ENCODE measurements around the gene NHS. TPM values are rescaled to one million over a fixed set of nuclear protein-coding genes. Genes with fewer than 3 reads are reported as not detected.

Gene NHS
- total RNA-seq, 1 experiment from 2014 or later = 5.7 TPM

GRCh38 chrX:17759990-17760389 lies 385.0 kb downstream of the NHS start:
- ChIA-PET CTCF (no interaction called here), POLR2A (no interaction called here), RAD21 (ENCODE audit: low non-redundant PET in 1 of 2, low total read pairs in 2 of 2, uncharacterized antibody in 2 of 2, unreplicated experiment in 2 of 2) (no interaction called here)
- TF ChIP-seq ZFX (IDR thresholded peaks at IDR 0.05) = no peak
- TF ChIP-seq YY1 (IDR thresholded peaks at IDR 0.05; ENCODE audit: extremely low read depth, insufficient replicate concordance, low read depth, low read length) = no peak
- TF ChIP-seq POLR2AphosphoS5 (IDR thresholded peaks at IDR 0.05; ENCODE audit: low read depth, low read length) = no peak
- TF ChIP-seq JUND (IDR thresholded peaks at IDR 0.05) = no peak
- no peak for TF ChIP-seq POLR2A (IDR thresholded peaks at IDR 0.05; ENCODE audit: borderline replicate concordance, extremely low read depth, insufficient read depth, insufficient read length)
- no peak for TF ChIP-seq SIN3A (IDR thresholded peaks at IDR 0.05; ENCODE audit: low read depth)
- TF ChIP-seq SP1 (IDR thresholded peaks at IDR 0.05; ENCODE audit: low read depth) = no peak
- TF ChIP-seq CEBPB (IDR thresholded peaks at IDR 0.05; ENCODE audit: low read depth) = no peak
- no peak for TF ChIP-seq FOSL1 (IDR thresholded peaks at IDR 0.05; ENCODE audit: low read depth)
- TF ChIP-seq RAD21 (IDR thresholded peaks at IDR 0.05; ENCODE audit: low read depth) = no peak
- TF ChIP-seq EGR1 (IDR thresholded peaks at IDR 0.05; ENCODE audit: low read depth) = no peak
- no peak for TF ChIP-seq ZBTB33 (IDR thresholded peaks at IDR 0.05; ENCODE audit: extremely low read depth, insufficient replicate concordance, low read length)
- no peak for TF ChIP-seq EZH2phosphoT487 (IDR thresholded peaks at IDR 0.05; ENCODE audit: borderline replicate concordance)
- TF ChIP-seq EZH2 (IDR thresholded peaks at IDR 0.05) = no peak
- TF ChIP-seq CBX3 (IDR thresholded peaks at IDR 0.05; ENCODE audit: low read depth) = no peak
- no peak for TF ChIP-seq ATF3 (IDR thresholded peaks at IDR 0.05)
- TF ChIP-seq TCF7L2 (IDR thresholded peaks at IDR 0.05; ENCODE audit: borderline replicate concordance, extremely low read depth, insufficient read depth, insufficient read length) = no peak
- no peak for TF ChIP-seq SRF (IDR thresholded peaks at IDR 0.05; ENCODE audit: low read depth)
- no peak for ATAC-seq
- Histone ChIP-seq H3K9ac (ENCODE audit: low read length) (no peak overlapping the region), H3K4me3 (replicated peaks in 1 of 2; ENCODE audit: low read depth in 1 of 2, low read length in 2 of 2) (no peak overlapping the region), H3K36me3 (ENCODE audit: control insufficient read depth in 1 of 2, insufficient read depth in 2 of 2, low read length in 2 of 2) (no peaks in the 10 kb centered on the region), H4K20me1 (ENCODE audit: insufficient read depth) (no peaks in the 10 kb centered on the region), H2AFZ (ENCODE audit: low read depth, low read length, poor library complexity, severe bottlenecking) (no peak overlapping the region), H3K79me2 (ENCODE audit: insufficient read depth, low read length) (no peaks in the 10 kb centered on the region), H3K9me2 (ENCODE audit: insufficient read depth) (no peaks in the 10 kb centered on the region), H3K27me3 (ENCODE audit: insufficient read depth, low read length) (no peaks in the 10 kb centered on the region), H3K4me2 (ENCODE audit: low read length) (no peak overlapping the region), H3K9me3 (ENCODE audit: control insufficient read depth in 1 of 2, insufficient read depth in 1 of 2, low read depth in 1 of 2, low read length in 2 of 2) (no peaks in the 10 kb centered on the region), H3K27ac (ENCODE audit: low read depth, low read length) (no peak overlapping the region), H3K4me1 (ENCODE audit: control insufficient read depth in 1 of 2, insufficient read depth in 2 of 2, low read length in 2 of 2) (no peaks in the 10 kb centered on the region)
- no peak for DNase-seq (ENCODE audit: low read depth, low spot score)
- BruUV-seq (replicated peaks) = no TSS peak
- intact Hi-C loops (cut with micrococcal nuclease) = no loop called here
